ENCODE data around the gene DPEP2NB. TPM values are rescaled to one million over a fixed set of nuclear protein-coding genes. Genes with fewer than 3 reads are reported as not detected.
"Not testable (repeated sequence)": the region's sequence is repeated elsewhere in the genome, so short reads cannot be mapped to it uniquely, and the experiment has no call there.

The DPEP2NB gene
- total RNA-seq, 2 donors from 2014 or later: 0.62 TPM; not detected in 1

GRCh38 chr16:68005211-68005610 lies 10.5 kb downstream of the DPEP2NB start:
- no peak for TF ChIP-seq POLR2AphosphoS5 (IDR thresholded peaks at IDR 0.05)
- TF ChIP-seq CTCF (IDR thresholded peaks at IDR 0.05): no peak
- TF ChIP-seq POLR2A (IDR thresholded peaks at IDR 0.05): no peak
- WGBS: 90% methylated on average over 9 of the region's 9 CpGs
- DNase-seq (ENCODE audit: low spot score): no peak
- Histone ChIP-seq H3K27me3 (replicated peaks; ENCODE audit: insufficient read depth) (no peaks in the 10 kb centered on the region), H3K9me3 (no peaks in the 10 kb centered on the region), H3K4me1 (replicated peaks) (no peaks in the 10 kb centered on the region), H3K36me3 (no peaks in the 10 kb centered on the region), H3K4me3 (no peak overlapping the region), H3K27ac (peak overlapping the region in 1 of 2 donors; percentile 3)
- intact Hi-C loops (cut with DNase I): no loop called here

GRCh38 chr16:68003031-68003430 lies 12.7 kb downstream of the DPEP2NB start:
- no peak overlapping the region for H3K4me3 ChIP-seq
- H3K27me3 ChIP-seq (replicated peaks; ENCODE audit: insufficient read depth): no peaks in the 10 kb centered on the region
- H3K9me3 ChIP-seq: no peaks in the 10 kb centered on the region
- 79% methylated on average over 4 of the region's 4 CpGs for WGBS
- no peaks in the 10 kb centered on the region for H3K36me3 ChIP-seq
- H3K27ac ChIP-seq: no peak overlapping the region
- TF ChIP-seq POLR2A (IDR thresholded peaks at IDR 0.05) (no peak), POLR2AphosphoS5 (IDR thresholded peaks at IDR 0.05) (no peak), CTCF (IDR thresholded peaks at IDR 0.05) (no peak)
- no peak for DNase-seq (ENCODE audit: low spot score)
- intact Hi-C loops (cut with DNase I): no loop called here
- no peaks in the 10 kb centered on the region for H3K4me1 ChIP-seq (replicated peaks)

GRCh38 chr16:68000450-68000849 lies 15.3 kb downstream of the DPEP2NB start:
- TF ChIP-seq CTCF (IDR thresholded peaks at IDR 0.05) (no peak), POLR2AphosphoS5 (IDR thresholded peaks at IDR 0.05) (no peak), POLR2A (IDR thresholded peaks at IDR 0.05) (no peak)
- Histone ChIP-seq H3K27ac (no peak overlapping the region), H3K27me3 (replicated peaks; ENCODE audit: insufficient read depth) (no peaks in the 10 kb centered on the region), H3K4me3 (no peak overlapping the region), H3K4me1 (replicated peaks) (no peaks in the 10 kb centered on the region), H3K36me3 (no peaks in the 10 kb centered on the region), H3K9me3 (no peaks in the 10 kb centered on the region)
- no peak for DNase-seq (ENCODE audit: low spot score)
- WGBS: 43% methylated on average over 3 of the region's 3 CpGs
- intact Hi-C loops (cut with DNase I): no loop called here

GRCh38 chr16:67999985-68000384 lies 15.7 kb downstream of the DPEP2NB start:
- DNase-seq (ENCODE audit: low spot score): no peak
- Histone ChIP-seq H3K4me1 (replicated peaks) (no peaks in the 10 kb centered on the region), H3K27ac (no peak overlapping the region), H3K9me3 (no peaks in the 10 kb centered on the region), H3K4me3 (no peak overlapping the region), H3K27me3 (replicated peaks; ENCODE audit: insufficient read depth) (no peaks in the 10 kb centered on the region), H3K36me3 (no peaks in the 10 kb centered on the region)
- TF ChIP-seq CTCF (IDR thresholded peaks at IDR 0.05): no peak
- no peak for TF ChIP-seq POLR2AphosphoS5 (IDR thresholded peaks at IDR 0.05)
- no peak for TF ChIP-seq POLR2A (IDR thresholded peaks at IDR 0.05)
- 70% methylated on average over 2 of the region's 2 CpGs for WGBS
- intact Hi-C loops (cut with DNase I): no loop called here

GRCh38 chr16:67998779-67999688 lies 16.7 kb downstream of the DPEP2NB start, which contains the start of gene DPEP2:
Gene DPEP2, minus strand, starts transcription at chr16:67999484. Its CDS starts 6,272 bp downstream, at chr16:67993212.
- not testable (repeated sequence) for H3K4me3 ChIP-seq; H3K27me3 ChIP-seq (replicated peaks; ENCODE audit: insufficient read depth)
- 61% methylated on average over 18 of the region's 18 CpGs for WGBS

GRCh38 chr16:67998231-67998778 lies 17.4 kb downstream of the DPEP2NB start:
- H3K27me3 ChIP-seq (replicated peaks; ENCODE audit: insufficient read depth); H3K36me3 ChIP-seq; H3K4me3 ChIP-seq; H3K4me1 ChIP-seq (replicated peaks); DNase-seq (ENCODE audit: low spot score); H3K9me3 ChIP-seq; H3K27ac ChIP-seq; intact Hi-C loops (cut with DNase I): not testable (repeated sequence)
- WGBS: 94% methylated on average over 31 of the region's 36 CpGs

More at GRCh38 chr16:67998779-67999688, 16.7 kb downstream of the DPEP2NB start, which contains the start of gene DPEP2:
- intact Hi-C loops (cut with DNase I); DNase-seq (ENCODE audit: low spot score); H3K27ac ChIP-seq; H3K36me3 ChIP-seq; H3K4me1 ChIP-seq (replicated peaks); H3K9me3 ChIP-seq: not testable (repeated sequence)
